Endothelial cell of umbilical vein (primary cell): ENCODE data around the gene SCLY.

ENCODE experiments used
- CTCF ChIP-seq, 2 donors: IDR thresholded peaks; 1 replicate in 1 of 2; 2 replicates in 1 of 2; pipeline ENCODE4 v1.5.1; 2011; ENCODE audit warnings: low read length in 2 of 2, mild to moderate bottlenecking in 2 of 2, moderate library complexity in 2 of 2, control low read depth in 1 of 2, inconsistent platforms in 1 of 2, low read depth in 1 of 2; ENCODE audit not compliant: insufficient read depth in 1 of 2; ENCODE audit errors: extremely low read depth in 1 of 2
- EZH2 ChIP-seq: IDR thresholded peaks from 2 replicates; pipeline ENCODE4 v1.6.1; 2012; ENCODE audit warnings: borderline replicate concordance, low read depth, mild to moderate bottlenecking, moderate library complexity, low read length, inconsistent platforms; ENCODE audit not compliant: severe bottlenecking
- GATA2 ChIP-seq: IDR thresholded peaks from 2 replicates; pipeline ENCODE4 v1.7.0; 2011; ENCODE audit warnings: low read depth, mild to moderate bottlenecking, moderate library complexity, mixed read lengths, low read length; ENCODE audit not compliant: insufficient read length, insufficient read depth
- JUN ChIP-seq: IDR thresholded peaks from 2 replicates; pipeline ENCODE4 v1.6.1; 2011; ENCODE audit warnings: borderline replicate concordance, low read depth; ENCODE audit not compliant: insufficient read length, insufficient read depth
- MAX ChIP-seq: IDR thresholded peaks from 2 replicates; pipeline ENCODE4 v1.6.1; 2011; ENCODE audit not compliant: insufficient read depth, insufficient read length
- MYC ChIP-seq: IDR thresholded peaks from one replicate; pipeline ENCODE4 v1.6.1; 2011; ENCODE audit warnings: mild to moderate bottlenecking, low read depth, low read length
- POLR2A ChIP-seq: IDR thresholded peaks from 2 replicates; pipeline ENCODE4 v1.6.1; 2012; ENCODE audit warnings: low read depth, mild to moderate bottlenecking, control low read depth, low read length
- POLR2AphosphoS5 ChIP-seq: IDR thresholded peaks from 2 replicates; pipeline ENCODE4 v1.6.1; 2012; ENCODE audit warnings: low read depth, mild to moderate bottlenecking, control low read depth, low read length, moderate library complexity; ENCODE audit not compliant: insufficient read depth

GRCh38 chr2:238107525-238108422 lies 47.0 kb downstream of the SCLY start:
- TF ChIP-seq POLR2A (no peak), EZH2 (no peak), CTCF (IDR thresholded peaks at IDR 0.05; ENCODE audit: extremely low read depth in 1 of 2, insufficient read depth in 1 of 2, low read depth in 1 of 2, low read length in 2 of 2) (no peak), POLR2AphosphoS5 (no peak), MAX (no peak), MYC (no peak), GATA2 (no peak), JUN (no peak)
